ENCODE results near the gene DNHD1. TPM values are rescaled to one million over a fixed set of nuclear protein-coding genes. Genes with fewer than 3 reads are reported as not detected.

The DNHD1 gene
- total and polyA plus RNA-seq, 2 experiments from 2014 or later: 3.6 to 9.6 TPM

DNA sequence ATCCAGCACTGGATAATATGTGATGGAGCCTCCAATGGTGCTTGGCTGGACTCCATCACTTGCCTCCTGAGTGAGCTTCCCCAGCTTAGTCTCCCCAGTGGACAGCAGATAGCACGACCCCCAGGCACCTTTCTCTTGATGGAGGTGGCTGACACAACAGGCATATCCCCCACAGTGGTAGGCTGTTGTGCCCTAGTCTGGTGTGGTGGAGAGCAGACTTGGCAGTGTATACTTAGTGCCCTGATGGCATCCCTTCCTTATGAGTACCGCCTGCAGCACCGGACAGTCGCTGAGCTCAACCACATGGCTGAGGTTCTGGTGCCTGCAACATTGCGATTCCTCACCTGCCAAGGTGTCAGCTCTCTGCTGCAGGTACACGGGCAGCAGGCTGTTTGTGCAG lies 50.1 kb downstream of the DNHD1 start:
- no peaks in the 10 kb centered on the region for H3K4me1 ChIP-seq (ENCODE audit: insufficient read depth)
- no peak overlapping the region for H2AFZ ChIP-seq
- no peaks in the 10 kb centered on the region for H3K9me2 ChIP-seq (ENCODE audit: insufficient read depth)
- Mint-ChIP-seq H3K27me3 (ENCODE audit: insufficient read depth, low read depth, poor library complexity) (peaks cover 6% of the 10 kb centered on the region), H3K4me3 (no peak overlapping the region), H3K4me1 (no peaks in the 10 kb centered on the region; the same call in 2 of the 3 replicates), H3K9me3 (no peaks in the 10 kb centered on the region), H3K27ac (no peak overlapping the region), H3K36me3 (ENCODE audit: low read depth) (no peaks in the 10 kb centered on the region)
- no peaks in the 10 kb centered on the region for H3F3A ChIP-seq (replicated peaks; ENCODE audit: low read depth)
- no peak for TF ChIP-seq EZH2 (IDR thresholded peaks at IDR 0.05; ENCODE audit: low read depth, unreplicated experiment)
- no peak for TF ChIP-seq EZH2phosphoT487 (IDR thresholded peaks at IDR 0.05; ENCODE audit: unreplicated experiment)
- no peak for TF ChIP-seq POLR2AphosphoS5 (IDR thresholded peaks at IDR 0.05; ENCODE audit: low read depth)
- no peak for TF ChIP-seq CREB1 (CRISPR knock-in tag; IDR thresholded peaks at IDR 0.05; ENCODE audit: low read depth)
- no peak for TF ChIP-seq ZNF331 (CRISPR knock-in tag; IDR thresholded peaks at IDR 0.05; ENCODE audit: low read depth)
- no peak for TF ChIP-seq ZNF114 (CRISPR knock-in tag; IDR thresholded peaks at IDR 0.05)
- TF ChIP-seq, protein P1, sequence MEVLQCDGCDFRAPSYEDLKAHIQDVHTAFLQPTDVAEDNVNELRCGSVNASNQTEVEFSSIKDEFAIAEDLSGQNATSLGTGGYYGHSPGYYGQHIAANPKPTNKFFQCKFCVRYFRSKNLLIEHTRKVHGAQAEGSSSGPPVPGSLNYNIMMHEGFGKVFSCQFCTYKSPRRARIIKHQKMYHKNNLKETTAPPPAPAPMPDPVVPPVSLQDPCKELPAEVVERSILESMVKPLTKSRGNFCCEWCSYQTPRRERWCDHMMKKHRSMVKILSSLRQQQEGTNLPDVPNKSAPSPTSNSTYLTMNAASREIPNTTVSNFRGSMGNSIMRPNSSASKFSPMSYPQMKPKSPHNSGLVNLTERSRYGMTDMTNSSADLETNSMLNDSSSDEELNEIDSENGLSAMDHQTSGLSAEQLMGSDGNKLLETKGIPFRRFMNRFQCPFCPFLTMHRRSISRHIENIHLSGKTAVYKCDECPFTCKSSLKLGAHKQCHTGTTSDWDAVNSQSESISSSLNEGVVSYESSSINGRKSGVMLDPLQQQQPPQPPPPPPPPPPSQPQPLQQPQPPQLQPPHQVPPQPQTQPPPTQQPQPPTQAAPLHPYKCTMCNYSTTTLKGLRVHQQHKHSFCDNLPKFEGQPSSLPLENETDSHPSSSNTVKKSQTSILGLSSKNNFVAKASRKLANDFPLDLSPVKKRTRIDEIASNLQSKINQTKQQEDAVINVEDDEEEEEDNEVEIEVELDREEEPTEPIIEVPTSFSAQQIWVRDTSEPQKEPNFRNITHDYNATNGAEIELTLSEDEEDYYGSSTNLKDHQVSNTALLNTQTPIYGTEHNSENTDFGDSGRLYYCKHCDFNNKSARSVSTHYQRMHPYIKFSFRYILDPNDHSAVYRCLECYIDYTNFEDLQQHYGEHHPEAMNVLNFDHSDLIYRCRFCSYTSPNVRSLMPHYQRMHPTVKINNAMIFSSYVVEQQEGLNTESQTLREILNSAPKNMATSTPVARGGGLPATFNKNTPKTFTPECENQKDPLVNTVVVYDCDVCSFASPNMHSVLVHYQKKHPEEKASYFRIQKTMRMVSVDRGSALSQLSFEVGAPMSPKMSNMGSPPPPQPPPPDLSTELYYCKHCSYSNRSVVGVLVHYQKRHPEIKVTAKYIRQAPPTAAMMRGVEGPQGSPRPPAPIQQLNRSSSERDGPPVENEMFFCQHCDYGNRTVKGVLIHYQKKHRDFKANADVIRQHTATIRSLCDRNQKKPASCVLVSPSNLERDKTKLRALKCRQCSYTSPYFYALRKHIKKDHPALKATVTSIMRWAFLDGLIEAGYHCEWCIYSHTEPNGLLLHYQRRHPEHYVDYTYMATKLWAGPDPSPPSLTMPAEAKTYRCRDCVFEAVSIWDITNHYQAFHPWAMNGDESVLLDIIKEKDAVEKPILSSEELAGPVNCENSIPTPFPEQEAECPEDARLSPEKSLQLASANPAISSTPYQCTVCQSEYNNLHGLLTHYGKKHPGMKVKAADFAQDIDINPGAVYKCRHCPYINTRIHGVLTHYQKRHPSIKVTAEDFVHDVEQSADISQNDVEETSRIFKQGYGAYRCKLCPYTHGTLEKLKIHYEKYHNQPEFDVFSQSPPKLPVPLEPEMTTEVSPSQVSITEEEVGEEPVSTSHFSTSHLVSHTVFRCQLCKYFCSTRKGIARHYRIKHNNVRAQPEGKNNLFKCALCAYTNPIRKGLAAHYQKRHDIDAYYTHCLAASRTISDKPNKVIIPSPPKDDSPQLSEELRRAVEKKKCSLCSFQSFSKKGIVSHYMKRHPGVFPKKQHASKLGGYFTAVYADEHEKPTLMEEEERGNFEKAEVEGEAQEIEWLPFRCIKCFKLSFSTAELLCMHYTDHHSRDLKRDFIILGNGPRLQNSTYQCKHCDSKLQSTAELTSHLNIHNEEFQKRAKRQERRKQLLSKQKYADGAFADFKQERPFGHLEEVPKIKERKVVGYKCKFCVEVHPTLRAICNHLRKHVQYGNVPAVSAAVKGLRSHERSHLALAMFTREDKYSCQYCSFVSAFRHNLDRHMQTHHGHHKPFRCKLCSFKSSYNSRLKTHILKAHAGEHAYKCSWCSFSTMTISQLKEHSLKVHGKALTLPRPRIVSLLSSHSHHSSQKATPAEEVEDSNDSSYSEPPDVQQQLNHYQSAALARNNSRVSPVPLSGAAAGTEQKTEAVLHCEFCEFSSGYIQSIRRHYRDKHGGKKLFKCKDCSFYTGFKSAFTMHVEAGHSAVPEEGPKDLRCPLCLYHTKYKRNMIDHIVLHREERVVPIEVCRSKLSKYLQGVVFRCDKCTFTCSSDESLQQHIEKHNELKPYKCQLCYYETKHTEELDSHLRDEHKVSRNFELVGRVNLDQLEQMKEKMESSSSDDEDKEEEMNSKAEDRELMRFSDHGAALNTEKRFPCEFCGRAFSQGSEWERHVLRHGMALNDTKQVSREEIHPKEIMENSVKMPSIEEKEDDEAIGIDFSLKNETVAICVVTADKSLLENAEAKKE (CRISPR knock-in tag; IDR thresholded peaks at IDR 0.05): no peak
- TF ChIP-seq NANOG (IDR thresholded peaks at IDR 0.05; ENCODE audit: borderline replicate concordance): no peak
- TF ChIP-seq JUNB (IDR thresholded peaks at IDR 0.05; ENCODE audit: unreplicated experiment): no peak
- TF ChIP-seq STAT1 (IDR thresholded peaks at IDR 0.05; ENCODE audit: unreplicated experiment): no peak
- TF ChIP-seq, protein P2, sequence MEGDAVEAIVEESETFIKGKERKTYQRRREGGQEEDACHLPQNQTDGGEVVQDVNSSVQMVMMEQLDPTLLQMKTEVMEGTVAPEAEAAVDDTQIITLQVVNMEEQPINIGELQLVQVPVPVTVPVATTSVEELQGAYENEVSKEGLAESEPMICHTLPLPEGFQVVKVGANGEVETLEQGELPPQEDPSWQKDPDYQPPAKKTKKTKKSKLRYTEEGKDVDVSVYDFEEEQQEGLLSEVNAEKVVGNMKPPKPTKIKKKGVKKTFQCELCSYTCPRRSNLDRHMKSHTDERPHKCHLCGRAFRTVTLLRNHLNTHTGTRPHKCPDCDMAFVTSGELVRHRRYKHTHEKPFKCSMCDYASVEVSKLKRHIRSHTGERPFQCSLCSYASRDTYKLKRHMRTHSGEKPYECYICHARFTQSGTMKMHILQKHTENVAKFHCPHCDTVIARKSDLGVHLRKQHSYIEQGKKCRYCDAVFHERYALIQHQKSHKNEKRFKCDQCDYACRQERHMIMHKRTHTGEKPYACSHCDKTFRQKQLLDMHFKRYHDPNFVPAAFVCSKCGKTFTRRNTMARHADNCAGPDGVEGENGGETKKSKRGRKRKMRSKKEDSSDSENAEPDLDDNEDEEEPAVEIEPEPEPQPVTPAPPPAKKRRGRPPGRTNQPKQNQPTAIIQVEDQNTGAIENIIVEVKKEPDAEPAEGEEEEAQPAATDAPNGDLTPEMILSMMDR (conservative IDR thresholded peaks at IDR 0.05; ENCODE audit: low read depth in 2 of 2): no peak
- TF ChIP-seq, protein P3, sequence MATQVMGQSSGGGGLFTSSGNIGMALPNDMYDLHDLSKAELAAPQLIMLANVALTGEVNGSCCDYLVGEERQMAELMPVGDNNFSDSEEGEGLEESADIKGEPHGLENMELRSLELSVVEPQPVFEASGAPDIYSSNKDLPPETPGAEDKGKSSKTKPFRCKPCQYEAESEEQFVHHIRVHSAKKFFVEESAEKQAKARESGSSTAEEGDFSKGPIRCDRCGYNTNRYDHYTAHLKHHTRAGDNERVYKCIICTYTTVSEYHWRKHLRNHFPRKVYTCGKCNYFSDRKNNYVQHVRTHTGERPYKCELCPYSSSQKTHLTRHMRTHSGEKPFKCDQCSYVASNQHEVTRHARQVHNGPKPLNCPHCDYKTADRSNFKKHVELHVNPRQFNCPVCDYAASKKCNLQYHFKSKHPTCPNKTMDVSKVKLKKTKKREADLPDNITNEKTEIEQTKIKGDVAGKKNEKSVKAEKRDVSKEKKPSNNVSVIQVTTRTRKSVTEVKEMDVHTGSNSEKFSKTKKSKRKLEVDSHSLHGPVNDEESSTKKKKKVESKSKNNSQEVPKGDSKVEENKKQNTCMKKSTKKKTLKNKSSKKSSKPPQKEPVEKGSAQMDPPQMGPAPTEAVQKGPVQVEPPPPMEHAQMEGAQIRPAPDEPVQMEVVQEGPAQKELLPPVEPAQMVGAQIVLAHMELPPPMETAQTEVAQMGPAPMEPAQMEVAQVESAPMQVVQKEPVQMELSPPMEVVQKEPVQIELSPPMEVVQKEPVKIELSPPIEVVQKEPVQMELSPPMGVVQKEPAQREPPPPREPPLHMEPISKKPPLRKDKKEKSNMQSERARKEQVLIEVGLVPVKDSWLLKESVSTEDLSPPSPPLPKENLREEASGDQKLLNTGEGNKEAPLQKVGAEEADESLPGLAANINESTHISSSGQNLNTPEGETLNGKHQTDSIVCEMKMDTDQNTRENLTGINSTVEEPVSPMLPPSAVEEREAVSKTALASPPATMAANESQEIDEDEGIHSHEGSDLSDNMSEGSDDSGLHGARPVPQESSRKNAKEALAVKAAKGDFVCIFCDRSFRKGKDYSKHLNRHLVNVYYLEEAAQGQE (IDR thresholded peaks at IDR 0.05; ENCODE audit: unreplicated experiment): no peak
- TF ChIP-seq, protein P4, sequence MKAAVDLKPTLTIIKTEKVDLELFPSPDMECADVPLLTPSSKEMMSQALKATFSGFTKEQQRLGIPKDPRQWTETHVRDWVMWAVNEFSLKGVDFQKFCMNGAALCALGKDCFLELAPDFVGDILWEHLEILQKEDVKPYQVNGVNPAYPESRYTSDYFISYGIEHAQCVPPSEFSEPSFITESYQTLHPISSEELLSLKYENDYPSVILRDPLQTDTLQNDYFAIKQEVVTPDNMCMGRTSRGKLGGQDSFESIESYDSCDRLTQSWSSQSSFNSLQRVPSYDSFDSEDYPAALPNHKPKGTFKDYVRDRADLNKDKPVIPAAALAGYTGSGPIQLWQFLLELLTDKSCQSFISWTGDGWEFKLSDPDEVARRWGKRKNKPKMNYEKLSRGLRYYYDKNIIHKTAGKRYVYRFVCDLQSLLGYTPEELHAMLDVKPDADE (IDR thresholded peaks at IDR 0.05): no peak
- no peak overlapping the region for H3K27ac ChIP-seq (ENCODE audit: low read depth)
- no peaks in the 10 kb centered on the region for H4K20me1 ChIP-seq (replicated peaks; ENCODE audit: insufficient read depth)
- no peaks in the 10 kb centered on the region for H3K27me3 ChIP-seq (ENCODE audit: insufficient read depth)
- H3K36me3 ChIP-seq (ENCODE audit: insufficient read depth): no peaks in the 10 kb centered on the region
- no peak overlapping the region for H3K4me2 ChIP-seq
- ATAC-seq (no peak), DNase-seq (ENCODE audit: low spot score) (no peak)
- H3K4me3 ChIP-seq: no peak overlapping the region
- no peaks in the 10 kb centered on the region for H3K79me2 ChIP-seq (replicated peaks; ENCODE audit: insufficient read depth)
